Prostate gland (tissue), 2 donors: ENCODE measurements around the gene CNTN4. TPM values are rescaled to one million over a fixed set of nuclear protein-coding genes. Genes with fewer than 3 reads are reported as not detected.

ENCODE experiments used
- DNase-seq: peaks from one replicate; pipeline ENCODE4 v3.0.0-alpha.2; 2019; ENCODE audit warnings: low spot score
- H3K27ac ChIP-seq, 2 donors: fragments of 200-600 bp; sonication (generic); 2 replicates each; pipeline ENCODE4 v1.5.1; 2017 to 2019
- H3K27me3 ChIP-seq: fragments of 200-600 bp; sonication (generic); replicated peaks from 2 replicates; pipeline ENCODE4 v1.5.1; 2019; ENCODE audit not compliant: insufficient read depth
- H3K36me3 ChIP-seq, 2 donors: fragments of 200-600 bp; sonication (generic); 1 replicate in 1 of 2; 2 replicates in 1 of 2; pipeline versions ENCODE4 v1.5.1 to v1.8.1; 2017 to 2019
- H3K4me1 ChIP-seq: fragments of 200-600 bp; sonication (generic); replicated peaks from 2 replicates; pipeline ENCODE4 v1.5.1; 2019
- H3K4me3 ChIP-seq, 2 donors: fragments of 200-600 bp; sonication (generic); 2 replicates each; pipeline ENCODE4 v1.5.1; 2017 to 2019
- H3K9me3 ChIP-seq: fragments of 200-600 bp; sonication (generic); 2 replicates; pipeline ENCODE4 v1.5.1; 2017
- CTCF ChIP-seq, 4 experiments: fragments of 200-600 bp in 2 of 4; fragments of 450-650 bp in 2 of 4; sonication (generic) in 2 of 4; IDR thresholded peaks; 1 replicate in 3 of 4; 2 replicates in 1 of 4; pipeline ENCODE4 v1.5.1; 2016 to 2019; ENCODE audit warnings: antibody characterized with exemption in 4 of 4, mild to moderate bottlenecking in 2 of 4, moderate library complexity in 2 of 4
- POLR2A ChIP-seq: fragments of 450-650 bp; IDR thresholded peaks from one replicate; pipeline ENCODE4 v1.6.1; 2016; ENCODE audit warnings: antibody characterized with exemption, mild to moderate bottlenecking
- POLR2AphosphoS5 ChIP-seq: sonication (generic); formaldehyde crosslinking; IDR thresholded peaks from one replicate; pipeline ENCODE4 v1.6.1; 2017; ENCODE audit warnings: antibody characterized with exemption
- WGBS: methylation state at CpG from one replicate; pipeline ENCODE4 v1.1.5; 2018; 5-methylcytosine and 5-hydroxymethylcytosine counted together
- intact Hi-C: fragments of 100-400 bp; cut with DNase I; formaldehyde crosslinking; loops from one replicate; pipeline ENCODE4 v1.14.2; 2022
- total RNA-seq, 2 donors: library from RNA; depleted of rRNA; stranded (reverse); fragments of >200 nt; gene quantifications; one replicate each; pipeline ENCODE4 v1.1.0, GENCODE V29; 2016

Gene CNTN4
- total RNA-seq, 2 donors from 2014 or later = 1.5 to 5.7 TPM

- Histone ChIP-seq H3K36me3 (no peaks in the 10 kb centered on the region), H3K27ac (no peak overlapping the region), H3K4me1 (no peaks in the 10 kb centered on the region), H3K27me3 (no peaks in the 10 kb centered on the region), H3K4me3 (no peak overlapping the region), H3K9me3 (no peaks in the 10 kb centered on the region)
- intact Hi-C loops = no loop called here
- 80% methylated on average over 5 of the region's 5 CpGs for WGBS
- DNase-seq = no peak
- TF ChIP-seq POLR2AphosphoS5 = no peak
These were observed 673.1 kb downstream of the CNTN4 start for GRCh38 chr3:2771741-2772140.

- 72% methylated on average over 1 of the region's 1 CpG for WGBS
- H3K27me3 ChIP-seq = no peaks in the 10 kb centered on the region
- TF ChIP-seq CTCF (IDR thresholded peaks at IDR 0.05) (no peak), POLR2AphosphoS5 (no peak), POLR2A (no peak)
- H3K27ac ChIP-seq = no peak overlapping the region
- intact Hi-C loops = no loop called here
- H3K9me3 ChIP-seq = no peaks in the 10 kb centered on the region
- no peaks in the 10 kb centered on the region for H3K36me3 ChIP-seq
- DNase-seq = no peak
- no peak overlapping the region for H3K4me3 ChIP-seq
- H3K4me1 ChIP-seq = no peaks in the 10 kb centered on the region
These were observed 674.1 kb downstream of the CNTN4 start for GRCh38 chr3:2772803-2773202.

- TF ChIP-seq POLR2AphosphoS5 (no peak), CTCF (IDR thresholded peaks at IDR 0.05) (no peak), POLR2A (no peak)
- Histone ChIP-seq H3K4me3 (no peak overlapping the region), H3K4me1 (no peaks in the 10 kb centered on the region), H3K27ac (no peak overlapping the region), H3K27me3 (no peaks in the 10 kb centered on the region), H3K36me3 (no peaks in the 10 kb centered on the region), H3K9me3 (no peaks in the 10 kb centered on the region)
- intact Hi-C loops = no loop called here
- DNase-seq = no peak
- 78% methylated on average over 5 of the region's 5 CpGs for WGBS
These were observed 676.0 kb downstream of the CNTN4 start for GRCh38 chr3:2774481-2775249.

GRCh38 chr3:2783261-2783660 lies 684.6 kb downstream of the CNTN4 start:
- DNase-seq = no peak
- Histone ChIP-seq H3K9me3 (no peaks in the 10 kb centered on the region), H3K27me3 (no peaks in the 10 kb centered on the region), H3K4me3 (no peak overlapping the region), H3K4me1 (no peaks in the 10 kb centered on the region), H3K36me3 (no peaks in the 10 kb centered on the region), H3K27ac (no peak overlapping the region)
- intact Hi-C loops = no loop called here
- WGBS = 58% methylated on average over 2 of the region's 2 CpGs
- no peak for TF ChIP-seq POLR2A
- TF ChIP-seq POLR2AphosphoS5 = no peak
- no peak for TF ChIP-seq CTCF (IDR thresholded peaks at IDR 0.05)

- H3K9me3 ChIP-seq = no peaks in the 10 kb centered on the region
- no peaks in the 10 kb centered on the region for H3K36me3 ChIP-seq
- no peak overlapping the region for H3K4me3 ChIP-seq
- intact Hi-C loops = no loop called here
- TF ChIP-seq CTCF (IDR thresholded peaks at IDR 0.05) (no peak), POLR2A (no peak), POLR2AphosphoS5 (no peak)
- H3K27me3 ChIP-seq = no peaks in the 10 kb centered on the region
- no peak for DNase-seq
- no peaks in the 10 kb centered on the region for H3K4me1 ChIP-seq
- H3K27ac ChIP-seq = no peak overlapping the region
- 87% methylated on average over 2 of the region's 2 CpGs for WGBS
These were observed 686.0 kb downstream of the CNTN4 start for GRCh38 chr3:2784627-2785026.
